ENCODE data around the gene UGT1A10.

Gene UGT1A10

DNA sequence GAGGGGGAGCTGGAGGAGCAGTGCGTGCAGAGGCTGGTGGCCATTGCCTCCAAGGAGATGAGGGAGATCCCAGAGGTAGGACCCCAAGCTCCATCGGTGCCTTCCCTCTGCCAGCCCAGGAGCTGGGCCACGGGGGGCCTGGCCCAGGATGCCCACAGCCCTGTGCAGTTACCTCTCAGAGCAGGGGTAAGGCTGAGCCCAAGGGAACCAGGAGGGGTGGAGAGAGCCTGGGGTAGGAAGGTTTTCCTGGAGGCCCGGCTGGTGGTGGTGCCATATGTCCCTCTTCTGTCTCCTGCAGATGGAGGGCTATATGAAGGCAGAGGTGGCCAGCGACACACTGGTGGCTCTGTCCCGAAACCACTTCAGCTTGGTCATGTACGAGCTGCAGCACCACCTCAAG is 153.3 kb downstream of the UGT1A10 start:
- DNase-seq: no peak

DNA sequence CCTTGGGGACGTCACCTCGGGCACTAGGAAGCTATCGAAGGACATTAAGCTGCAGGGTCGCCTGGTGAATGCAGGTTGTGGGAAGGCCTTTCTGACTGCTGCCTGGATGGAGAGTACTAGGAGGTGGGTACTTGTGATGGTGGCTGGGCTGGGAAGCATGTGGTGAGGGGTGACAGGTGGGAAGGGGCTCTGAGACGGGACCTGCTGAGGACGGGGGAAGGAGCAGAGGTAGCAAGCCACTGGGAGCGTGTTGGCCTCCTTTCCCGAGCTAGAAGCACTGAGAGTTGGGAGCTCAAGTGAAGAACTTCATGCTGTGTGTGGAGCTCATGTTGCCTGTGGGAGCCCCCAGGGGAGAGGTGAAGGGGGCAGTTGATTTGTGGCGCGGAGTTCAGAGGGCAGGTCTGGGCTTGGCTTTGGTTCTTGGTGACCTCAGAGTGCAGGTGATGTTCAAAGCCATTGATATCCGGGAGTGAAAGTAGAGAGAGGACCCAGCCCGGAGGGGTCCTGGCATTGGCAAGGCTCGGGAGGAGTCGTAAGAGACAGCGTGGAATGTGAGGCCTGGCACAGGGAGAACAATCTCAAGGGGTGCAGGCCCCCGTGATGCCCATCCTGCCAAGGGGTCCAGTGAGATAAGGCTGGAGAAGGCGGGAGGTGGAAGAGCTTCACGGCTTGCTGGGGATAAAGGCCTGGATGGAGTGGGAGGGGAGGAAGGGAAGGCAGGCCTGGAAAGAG is 155.1 kb downstream of the UGT1A10 start:
- no peak for DNase-seq

GRCh38 chr2:233791883-233792329 is 155.7 kb downstream of the UGT1A10 start:
- DNase-seq: peak; percentile 42

- DNase-seq: peak; percentile 23
Observed at GRCh38 chr2:233792720-233793119, 156.5 kb downstream of the UGT1A10 start.

DNA sequence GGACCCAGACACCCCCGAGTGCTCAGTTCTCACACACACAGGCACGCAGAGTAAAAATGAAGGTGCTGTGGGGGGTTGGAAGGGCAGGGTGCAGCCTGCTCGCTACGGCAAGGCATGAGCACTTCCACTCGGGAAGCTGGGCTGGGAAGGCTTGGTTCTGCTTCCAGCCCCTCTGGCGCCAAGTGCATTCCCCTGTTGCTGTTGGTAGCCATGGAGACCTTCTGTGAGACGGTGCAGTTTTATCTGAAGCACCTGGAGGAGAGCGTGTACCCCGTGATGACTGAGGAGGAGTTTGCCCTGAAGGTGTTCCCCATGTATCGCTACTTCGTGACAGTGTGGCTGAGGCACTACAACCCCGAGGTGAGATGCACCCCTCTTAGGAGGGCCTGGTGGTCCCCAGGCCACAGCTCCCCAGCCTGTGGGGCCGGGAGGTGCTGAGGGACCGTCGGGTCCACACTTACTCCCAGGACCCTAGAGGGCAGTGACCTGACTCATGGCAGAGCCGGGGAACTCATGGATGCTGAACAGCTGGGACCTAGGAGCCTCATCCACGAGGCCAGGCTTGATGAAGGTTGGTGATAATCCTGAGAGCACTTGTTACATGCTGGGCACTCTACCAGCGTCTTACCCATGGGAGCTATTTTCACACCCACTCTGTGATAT is 157.3 kb downstream of the UGT1A10 start:
- peak; percentile 8 for DNase-seq

GRCh38 chr2:233794128-233794658 is 157.9 kb downstream of the UGT1A10 start:
- DNase-seq: no peak

DNA sequence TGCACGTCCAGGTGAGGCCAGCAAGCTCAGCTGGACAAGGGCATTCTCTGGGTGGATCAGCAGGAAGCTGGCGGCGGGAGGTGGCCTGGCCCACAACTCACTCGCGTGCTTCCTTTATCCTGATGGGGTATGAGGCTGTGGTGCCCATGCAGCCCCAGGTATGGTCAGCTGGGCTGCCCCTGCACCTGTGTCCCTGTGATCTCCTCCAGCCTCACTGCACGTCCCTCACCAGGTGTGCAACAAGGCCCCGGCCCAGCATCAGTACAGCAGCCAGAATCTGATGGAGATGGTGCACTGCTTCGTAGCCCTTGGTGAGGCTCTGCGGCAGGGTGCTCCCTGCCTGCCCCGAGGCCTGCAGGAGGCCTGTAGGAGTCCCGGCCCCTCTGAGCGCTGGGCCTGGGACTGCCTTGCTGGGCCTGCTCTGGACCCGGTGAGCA is 159.5 kb downstream of the UGT1A10 start:
- no peak for DNase-seq

DNA sequence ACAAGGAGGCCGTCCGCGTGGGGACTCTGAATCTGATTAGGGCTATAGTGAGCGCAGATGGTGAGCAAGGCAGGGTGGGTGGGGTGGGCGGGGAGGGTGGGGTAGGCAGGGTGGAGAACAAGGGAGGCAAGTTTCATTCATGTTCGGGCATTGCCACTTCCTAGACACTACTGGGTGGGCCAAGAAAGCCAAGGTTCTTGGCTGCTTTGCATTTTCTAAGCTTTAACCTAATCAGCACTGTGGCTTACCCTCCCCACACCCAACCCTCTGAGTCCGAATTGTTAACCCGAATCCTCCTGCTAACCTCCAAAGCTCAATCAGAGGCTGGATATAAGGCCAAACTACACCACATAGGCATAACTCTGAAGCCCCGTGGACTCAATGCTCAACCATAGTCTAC is 160.0 kb downstream of the UGT1A10 start:
- DNase-seq: no peak

DNA sequence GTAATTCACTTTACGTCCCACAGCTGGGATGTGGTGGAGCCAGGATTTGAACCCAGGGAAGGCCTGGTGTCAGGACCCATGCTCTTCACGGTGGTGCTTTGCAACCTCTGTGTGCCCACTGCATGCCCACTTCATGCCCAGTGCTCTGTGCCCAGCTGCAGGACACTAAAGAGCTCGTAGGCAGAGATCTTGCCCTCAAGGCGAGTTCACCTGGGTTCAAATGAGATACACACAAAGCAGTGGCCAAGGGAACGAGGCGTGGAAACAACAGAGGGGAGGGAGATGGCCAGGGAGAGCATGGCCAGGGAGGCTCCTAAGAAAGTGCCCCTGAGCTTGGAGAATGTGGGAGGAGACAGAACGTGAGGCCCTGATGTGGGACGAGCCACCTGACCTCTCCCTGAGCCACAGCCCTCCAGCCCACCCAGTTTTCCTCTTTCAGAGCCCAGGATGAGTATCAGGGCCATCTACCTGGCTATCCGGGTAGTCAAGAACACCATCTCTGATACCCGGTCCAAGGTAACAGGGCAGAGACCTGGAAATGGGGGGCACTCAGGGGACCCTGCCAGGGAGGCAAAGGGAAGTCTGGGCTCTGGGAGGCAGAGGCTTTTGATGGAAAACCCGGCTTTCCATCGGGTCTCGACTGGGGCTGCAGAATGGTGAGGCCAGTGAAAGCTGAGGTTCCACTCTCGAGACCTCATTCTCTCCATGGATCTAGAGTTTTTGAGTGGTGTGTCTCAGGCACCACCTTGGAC is 162.3 kb downstream of the UGT1A10 start:
- DNase-seq: no peak

- no peak for DNase-seq
Observed at GRCh38 chr2:233799087-233799665, 162.9 kb downstream of the UGT1A10 start.

DNA sequence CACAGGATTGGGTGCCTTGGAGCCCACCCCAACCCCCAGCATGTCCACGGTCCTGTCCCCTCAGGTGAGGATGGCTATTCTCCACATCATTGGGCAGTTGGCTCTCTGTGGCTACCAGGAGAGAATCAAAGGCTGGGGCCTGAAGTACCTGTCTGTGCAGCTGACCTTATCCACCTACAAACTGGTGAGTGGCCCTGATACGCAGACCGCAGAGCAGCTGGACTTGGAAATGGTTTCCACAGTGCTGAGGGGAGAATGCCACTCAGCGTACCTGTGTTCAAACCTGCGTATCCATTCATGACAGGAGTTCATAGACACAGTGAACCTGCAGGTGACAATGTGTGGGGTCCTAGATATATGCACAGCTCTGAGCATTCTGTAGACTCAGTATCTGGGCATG is 163.5 kb downstream of the UGT1A10 start:
- DNase-seq: no peak

DNA sequence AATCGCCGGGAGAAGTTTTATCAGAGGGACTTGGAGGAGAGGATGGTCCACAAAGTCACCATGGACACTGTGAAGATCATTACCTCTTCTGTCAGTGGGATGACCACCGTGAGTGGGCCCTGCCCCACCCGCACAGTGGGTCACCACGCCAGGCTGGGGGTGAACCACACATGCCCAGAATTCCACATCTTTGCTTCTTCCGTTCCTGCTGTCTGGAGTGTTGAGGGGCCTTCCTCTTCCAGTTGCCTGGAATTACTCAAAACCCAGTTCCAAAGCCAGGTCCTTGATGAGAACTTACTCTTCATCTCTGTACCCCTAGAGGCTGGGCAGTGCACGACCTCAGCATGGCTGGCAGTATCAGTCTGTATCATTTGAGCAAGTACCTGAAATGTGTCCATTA is 164.0 kb downstream of the UGT1A10 start:
- no peak for DNase-seq

DNA sequence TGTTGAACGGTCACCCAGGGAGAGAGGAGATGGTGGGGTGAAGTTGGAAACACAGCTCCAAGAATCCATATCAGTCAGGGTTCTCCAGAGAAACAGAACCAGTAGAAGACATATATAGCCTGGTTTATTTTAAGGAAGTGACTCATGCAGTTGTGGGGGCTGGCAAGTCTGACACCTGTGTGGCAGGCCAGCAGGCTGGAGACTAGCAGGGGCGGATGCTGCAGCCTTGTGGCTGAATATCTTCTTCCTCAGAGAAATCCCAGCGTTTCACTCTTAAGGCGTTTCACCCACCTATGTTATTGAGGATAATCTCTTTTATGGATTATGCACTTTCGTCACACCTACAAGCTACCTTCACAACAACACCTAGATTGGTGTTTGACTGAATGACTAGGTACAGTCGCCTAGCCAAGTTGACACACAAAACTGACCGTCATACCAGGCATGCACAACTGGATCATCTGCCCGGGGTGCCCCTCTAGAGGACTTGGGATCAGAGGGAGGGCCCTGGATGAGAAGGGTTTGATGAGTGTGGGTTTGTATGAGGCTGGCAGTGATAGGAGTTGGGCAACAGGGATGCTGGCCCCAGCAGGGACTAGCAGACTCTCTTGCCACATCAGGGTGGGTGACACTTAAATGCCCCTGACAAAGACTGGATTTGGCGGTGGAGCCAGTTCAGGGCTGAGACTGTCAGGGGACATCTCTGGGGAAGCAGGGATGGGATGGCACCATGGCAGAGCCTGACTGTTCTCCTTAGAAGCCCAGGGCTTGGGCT is 165.3 kb downstream of the UGT1A10 start:
- peak; percentile 20 for DNase-seq

- no peak for DNase-seq
Observed at GRCh38 chr2:233802132-233802815, 166.0 kb downstream of the UGT1A10 start.

- no peak for DNase-seq
Observed at GRCh38 chr2:233803292-233803911, 167.2 kb downstream of the UGT1A10 start.

GRCh38 chr2:233803994-233804393 is 167.7 kb downstream of the UGT1A10 start:
- DNase-seq: no peak

DNA sequence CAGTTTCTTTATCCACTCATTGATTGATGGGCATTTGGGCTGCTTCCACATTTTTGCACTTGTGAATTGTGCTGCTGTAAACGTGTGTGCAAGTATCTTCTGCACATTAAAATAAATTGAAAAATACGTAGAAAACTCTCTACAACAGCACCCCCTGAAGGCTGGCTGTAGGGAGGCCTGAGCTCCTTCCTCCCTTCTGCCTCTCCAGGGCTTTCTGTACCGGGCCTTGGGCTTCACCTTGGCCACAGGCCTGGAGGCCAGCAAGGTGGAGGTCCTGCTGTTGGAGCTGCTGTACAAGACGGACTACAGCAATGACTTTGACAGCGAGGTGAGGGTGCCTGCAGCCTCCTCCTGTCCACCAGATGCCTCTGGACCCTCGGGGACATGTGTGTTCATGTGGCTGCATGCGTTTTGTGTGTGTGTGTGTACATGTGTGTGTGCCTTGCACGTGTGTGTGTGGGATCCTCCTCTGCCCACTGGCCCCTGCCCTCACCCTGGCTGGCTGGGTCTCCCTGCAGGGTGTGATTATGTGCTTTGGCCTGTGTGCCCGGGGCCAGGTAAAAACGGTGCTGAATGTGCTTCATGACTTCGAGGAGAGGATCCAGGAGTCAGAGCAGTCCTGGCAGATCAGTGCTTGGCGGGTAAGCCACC is 171.1 kb downstream of the UGT1A10 start:
- DNase-seq: no peak

DNA sequence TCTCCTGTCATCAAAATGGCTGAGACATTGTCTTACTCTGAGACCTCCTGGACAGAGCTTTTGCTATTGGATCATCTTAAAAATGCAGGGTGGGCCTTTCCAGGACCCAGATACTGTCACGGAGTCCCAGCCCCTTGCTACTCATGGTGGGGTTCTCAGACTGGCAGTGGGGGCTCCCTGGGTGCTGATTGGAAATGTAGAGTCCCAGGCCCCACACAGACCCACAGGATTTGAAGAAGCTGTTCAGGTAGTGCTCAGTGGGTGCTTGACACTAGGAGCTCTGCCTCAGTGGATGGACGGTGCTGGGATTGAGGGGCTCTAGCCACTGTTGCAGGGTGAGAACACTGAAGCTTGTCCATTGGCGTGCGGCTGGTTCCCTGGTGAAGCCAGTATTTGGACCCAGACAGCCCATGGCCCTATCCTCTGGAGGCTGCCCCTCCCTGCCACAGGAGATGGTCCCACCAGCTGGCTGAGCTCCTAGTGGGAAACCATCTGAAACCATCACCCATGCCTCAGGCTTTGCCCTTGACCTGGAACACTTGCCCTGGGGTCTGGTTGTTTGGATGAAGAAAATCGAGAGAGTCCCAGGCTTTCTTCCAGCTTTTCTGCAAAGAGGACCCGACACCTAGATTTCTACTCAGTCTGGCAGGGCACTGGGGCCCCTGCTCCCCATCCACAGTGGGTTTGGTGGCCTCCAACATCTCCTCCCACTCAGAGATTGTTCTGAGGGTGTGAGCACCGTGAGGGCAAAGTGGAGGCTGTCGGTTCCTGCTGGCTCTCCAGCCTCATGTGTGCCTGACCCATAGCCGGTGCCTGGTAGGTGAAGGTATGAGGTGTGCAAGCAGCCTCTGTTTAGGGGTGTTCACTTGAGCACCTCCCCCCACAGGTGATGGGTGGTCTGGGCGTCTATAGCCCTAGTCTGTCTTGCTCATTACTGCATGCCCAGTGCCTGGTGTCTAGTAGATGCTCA is 172.0 kb downstream of the UGT1A10 start:
- no peak for DNase-seq

GRCh38 chr2:233810385-233810784 is 174.1 kb downstream of the UGT1A10 start:
- no peak for DNase-seq
